HG02973 (cell line): ENCODE measurements around the gene ZNF474.

Source experiments
- ATAC-seq: cut with Tn5 transposase; IDR thresholded peaks from one replicate; pipeline ENCODE4 v1.9.1; 2021; ENCODE audit warnings: moderate library complexity; ENCODE audit not compliant: unreplicated experiment

Gene ZNF474

GRCh38 chr5:122179701-122180100, 50.4 kb downstream of the ZNF474 start:
- no peak for ATAC-seq

- no peak for ATAC-seq
Measured at GRCh38 chr5:122180146-122180712, 50.9 kb downstream of the ZNF474 start.

GRCh38 chr5:122180863-122181548, 51.7 kb downstream of the ZNF474 start:
- no peak for ATAC-seq

- ATAC-seq = no peak
Measured at GRCh38 chr5:122181863-122182262, 52.5 kb downstream of the ZNF474 start.

GRCh38 chr5:122182491-122182921, 53.2 kb downstream of the ZNF474 start:
- no peak for ATAC-seq

- no peak for ATAC-seq
Measured at GRCh38 chr5:122183098-122183787, 53.9 kb downstream of the ZNF474 start.

- ATAC-seq = no peak
Measured at GRCh38 chr5:122183788-122184170, 54.4 kb downstream of the ZNF474 start.

- no peak for ATAC-seq
Measured at GRCh38 chr5:122184676-122185255, 55.4 kb downstream of the ZNF474 start.

- no peak for ATAC-seq
Measured at GRCh38 chr5:122187426-122187825, 58.1 kb downstream of the ZNF474 start.

GRCh38 chr5:122190156-122190555, 60.8 kb downstream of the ZNF474 start:
- no peak for ATAC-seq

- ATAC-seq = peak; percentile 86
Measured at GRCh38 chr5:122192497-122193496, 63.5 kb downstream of the ZNF474 start.

GRCh38 chr5:122195802-122196394, 66.6 kb downstream of the ZNF474 start:
- no peak for ATAC-seq

GRCh38 chr5:122199146-122199545, 69.8 kb downstream of the ZNF474 start:
- no peak for ATAC-seq

- ATAC-seq = no peak
Measured at GRCh38 chr5:122200450-122200849, 71.1 kb downstream of the ZNF474 start.

- no peak for ATAC-seq
Measured at GRCh38 chr5:122200865-122201264, 71.5 kb downstream of the ZNF474 start.

GRCh38 chr5:122201365-122201764, 72.0 kb downstream of the ZNF474 start:
- no peak for ATAC-seq

GRCh38 chr5:122202952-122203351, 73.6 kb downstream of the ZNF474 start:
- no peak for ATAC-seq
